NK-92 (cell line): ENCODE results near the gene STK32C.

Source experiments
- DNase-seq: peaks from one replicate; lab custom pipeline; 2025; ENCODE audit not compliant: unreplicated experiment; lab: John Stamatoyannopoulos, UW

The STK32C gene

GRCh38 chr10:132283604-132284382 is 24.0 kb downstream of the STK32C start:
- DNase-seq = no peak

- DNase-seq = no peak
Measured at GRCh38 chr10:132282667-132283603, 24.8 kb downstream of the STK32C start.

GRCh38 chr10:132281915-132282666 is 25.7 kb downstream of the STK32C start:
- no peak for DNase-seq

GRCh38 chr10:132280646-132281074 is 27.1 kb downstream of the STK32C start:
- DNase-seq = no peak

GRCh38 chr10:132279873-132280645 is 27.7 kb downstream of the STK32C start:
- no peak for DNase-seq

- no peak for DNase-seq
Measured at GRCh38 chr10:132277311-132277741, 30.4 kb downstream of the STK32C start.

- DNase-seq = no peak
Measured at GRCh38 chr10:132276706-132277105, 31.0 kb downstream of the STK32C start.

GRCh38 chr10:132276179-132276675 is 31.5 kb downstream of the STK32C start:
- DNase-seq = no peak

GRCh38 chr10:132275426-132276178 is 32.1 kb downstream of the STK32C start:
- DNase-seq = no peak

GRCh38 chr10:132274986-132275385 is 32.8 kb downstream of the STK32C start:
- DNase-seq = no peak

- no peak for DNase-seq
Measured at GRCh38 chr10:132274581-132274980, 33.2 kb downstream of the STK32C start.

GRCh38 chr10:132273966-132274365 is 33.8 kb downstream of the STK32C start:
- DNase-seq = no peak

GRCh38 chr10:132273304-132273944 is 34.3 kb downstream of the STK32C start:
- no peak for DNase-seq

GRCh38 chr10:132272231-132272971 is 35.3 kb downstream of the STK32C start:
- DNase-seq = no peak

- DNase-seq = no peak
Measured at GRCh38 chr10:132271458-132272230, 36.1 kb downstream of the STK32C start.

GRCh38 chr10:132270721-132271457 is 36.9 kb downstream of the STK32C start:
- no peak for DNase-seq

GRCh38 chr10:132270256-132270655 is 37.5 kb downstream of the STK32C start:
- no peak for DNase-seq
